Measurements from ENCODE around the gene LINGO4.

Gene LINGO4

GRCh38 chr1:151819227-151819835 lies 14.1 kb upstream of the LINGO4 start:
- ATAC-seq, result no peak

GRCh38 chr1:151817353-151817730 lies 12.1 kb upstream of the LINGO4 start:
- no peak for ATAC-seq
- no peak for TF ChIP-seq GLIS3 (CRISPR knock-in tag; IDR thresholded peaks at IDR 0.05)
- no peak for TF ChIP-seq PPARA (CRISPR knock-in tag; IDR thresholded peaks at IDR 0.05; ENCODE audit: borderline replicate concordance)
- no peak for TF ChIP-seq RARB (CRISPR knock-in tag; IDR thresholded peaks at IDR 0.05)
- TF ChIP-seq SNAI2 (CRISPR knock-in tag; IDR thresholded peaks at IDR 0.05), result no peak
- no peak for TF ChIP-seq ISL1 (CRISPR knock-in tag; IDR thresholded peaks at IDR 0.05)
- TF ChIP-seq CREB5 (CRISPR knock-in tag; IDR thresholded peaks at IDR 0.05; ENCODE audit: low read depth), result no peak
- TF ChIP-seq ZFP30 (CRISPR knock-in tag; IDR thresholded peaks at IDR 0.05), result no peak
- TF ChIP-seq CSRNP3 (CRISPR knock-in tag; IDR thresholded peaks at IDR 0.05), result no peak
- no peak for TF ChIP-seq POU6F1 (CRISPR knock-in tag; IDR thresholded peaks at IDR 0.05; ENCODE audit: borderline replicate concordance, low read depth)
- TF ChIP-seq ZFP3 (CRISPR knock-in tag; IDR thresholded peaks at IDR 0.05), result no peak

More at GRCh38 chr1:151819227-151819835, 14.1 kb upstream of the LINGO4 start:
- TF ChIP-seq OSR1 (CRISPR knock-in tag; IDR thresholded peaks at IDR 0.05) (no peak), PPARA (CRISPR knock-in tag; IDR thresholded peaks at IDR 0.05; ENCODE audit: borderline replicate concordance) (no peak), TSHZ2 (CRISPR knock-in tag; IDR thresholded peaks at IDR 0.05) (no peak), ZNF70 (CRISPR knock-in tag; IDR thresholded peaks at IDR 0.05) (no peak), CREB5 (CRISPR knock-in tag; IDR thresholded peaks at IDR 0.05; ENCODE audit: low read depth) (no peak), ZFP30 (CRISPR knock-in tag; IDR thresholded peaks at IDR 0.05) (no peak), SNAI2 (CRISPR knock-in tag; IDR thresholded peaks at IDR 0.05) (no peak), TOX (CRISPR knock-in tag; IDR thresholded peaks at IDR 0.05; ENCODE audit: borderline replicate concordance) (no peak), ZC3H10 (CRISPR knock-in tag; IDR thresholded peaks at IDR 0.05) (no peak), ISL1 (CRISPR knock-in tag; IDR thresholded peaks at IDR 0.05) (no peak), GLIS3 (CRISPR knock-in tag; IDR thresholded peaks at IDR 0.05) (no peak), RARB (CRISPR knock-in tag; IDR thresholded peaks at IDR 0.05) (no peak), PATZ1 (CRISPR knock-in tag; IDR thresholded peaks at IDR 0.05; ENCODE audit: borderline replicate concordance) (no peak), POU6F1 (CRISPR knock-in tag; IDR thresholded peaks at IDR 0.05; ENCODE audit: borderline replicate concordance, low read depth) (no peak), TCF4 (CRISPR knock-in tag; IDR thresholded peaks at IDR 0.05; ENCODE audit: borderline replicate concordance) (no peak), ZNF8 (CRISPR knock-in tag; IDR thresholded peaks at IDR 0.05) (no peak), CSDC2 (CRISPR knock-in tag; IDR thresholded peaks at IDR 0.05) (no peak), ZFP3 (CRISPR knock-in tag; IDR thresholded peaks at IDR 0.05) (no peak)
